Motor neuron (in vitro differentiated cells): ENCODE results near the gene ARMCX5. TPM values are rescaled to one million over a fixed set of nuclear protein-coding genes. Genes with fewer than 3 reads are reported as not detected.

Experiments
- ATAC-seq, 8 experiments: fragments of 200-7000 bp; cut with Tn5 transposase; replicated peaks in 6 of 8; 2 replicates each; pipeline ENCODE4 v1.8.0; 2021; ENCODE audit warnings: mild to moderate bottlenecking in 8 of 8, moderate library complexity in 8 of 8
- H3K27ac ChIP-seq, 2 donors: fragments of 250-450 bp; sonication (Bioruptor Pico); 2 replicates each; pipeline ENCODE4 v1.9.0; 2021; ENCODE audit warnings: antibody characterized with exemption in 2 of 2, mild to moderate bottlenecking in 2 of 2, moderate library complexity in 1 of 2
- H3K4me1 ChIP-seq, 2 donors: fragments of 250-450 bp; sonication (Bioruptor Pico); replicated peaks in 1 of 2; 2 replicates each; pipeline ENCODE4 v1.6.1; 2021; ENCODE audit warnings: antibody characterized with exemption in 2 of 2, mild to moderate bottlenecking in 2 of 2, moderate library complexity in 1 of 2
- H3K4me3 ChIP-seq, 5 donors: fragments of 250-450 bp; sonication (Bioruptor Pico); 2 replicates each; pipeline ENCODE4 v1.9.0; 2021; ENCODE audit warnings: antibody characterized with exemption in 5 of 5, mild to moderate bottlenecking in 5 of 5, moderate library complexity in 4 of 5
- WGBS, 10 experiments: fragments of 450-650 bp; shearing (Covaris generic); methylation state at CpG; one replicate each; pipeline ENCODE4 v1.0.0; 2022; 5-methylcytosine and 5-hydroxymethylcytosine counted together
- in situ Hi-C, 9 experiments: fragments of 400-800 bp; cut with MboI; loops; one replicate each; pipeline ENCODE4 v1.15.0; 2021; ENCODE audit warnings: low sequenced_read_pairs in 9 of 9, low pct_unique_long_range_greater_than_20kb in 2 of 9; ENCODE audit not compliant: unreplicated experiment in 9 of 9
- total RNA-seq, 8 experiments: library from RNA; unstranded; fragments of 300-600 nt; gene quantifications; 2 replicates each; pipeline versions ENCODE4 v1.2.3 to v1.2.4, GENCODE V29; 2022

ARMCX5 gene
- total RNA-seq, 8 experiments from 2014 or later, result 9.1 to 36.3 (median 20.7) TPM

DNA sequence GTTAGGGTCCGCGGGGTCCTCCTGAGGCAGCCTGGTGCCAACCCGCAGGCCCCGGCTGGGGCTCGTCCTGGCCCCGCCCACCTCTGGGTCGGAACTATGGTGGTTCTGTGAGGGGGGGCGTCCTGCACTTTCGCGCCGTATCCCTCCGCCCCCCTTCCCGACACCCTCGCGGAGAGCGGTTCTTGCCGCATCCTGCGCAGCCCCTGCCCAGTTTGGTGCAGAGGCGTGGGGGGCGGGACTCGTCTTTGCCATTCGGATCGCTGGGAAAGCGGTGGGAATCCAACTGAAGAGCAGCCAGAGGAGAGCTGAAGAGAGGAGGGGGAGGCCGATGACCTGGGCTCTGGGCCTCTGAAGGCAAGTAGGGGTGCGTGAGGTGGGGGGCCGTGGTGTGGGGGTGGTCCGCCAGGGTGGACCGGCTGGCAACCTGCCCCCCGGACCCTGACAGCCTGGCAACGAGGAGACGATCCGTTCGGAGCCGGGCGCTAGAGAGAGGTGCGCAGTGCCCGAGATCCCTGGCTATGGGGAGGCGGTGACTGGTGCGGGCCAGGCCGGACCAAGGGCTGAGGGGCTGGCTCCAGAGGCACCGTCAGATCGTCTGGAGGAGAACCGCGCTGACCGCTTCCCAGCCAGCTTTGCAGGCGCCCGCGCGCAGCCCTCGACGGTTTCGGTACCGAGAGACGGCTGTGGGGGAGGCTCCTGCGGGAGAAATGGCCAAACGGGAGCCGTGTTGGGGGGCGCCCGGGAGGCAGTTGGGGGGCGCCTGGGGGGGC, 52.1 kb downstream of the ARMCX5 start, which contains the start of gene GPRASP1:
Gene GPRASP1 (plus strand): TSS at position 242 of the 770 bp plus-strand sequence. CDS start 2,431 bp downstream, outside the sequence.
- H3K4me3 ChIP-seq, result peak within 1 kb of the TSS; percentile 46 to 99 (median 58)
- WGBS, 10 experiments, result no CpG with 5 or more reads among the region's 61 CpGs
- peak within 1 kb of the TSS; percentile 71 to 91 for H3K27ac ChIP-seq
- in situ Hi-C loops, result no loop called here
- H3K4me1 ChIP-seq, result no peaks in the 10 kb centered on the region
- ATAC-seq, result peak; percentile 46 to 86 (median 84)

DNA sequence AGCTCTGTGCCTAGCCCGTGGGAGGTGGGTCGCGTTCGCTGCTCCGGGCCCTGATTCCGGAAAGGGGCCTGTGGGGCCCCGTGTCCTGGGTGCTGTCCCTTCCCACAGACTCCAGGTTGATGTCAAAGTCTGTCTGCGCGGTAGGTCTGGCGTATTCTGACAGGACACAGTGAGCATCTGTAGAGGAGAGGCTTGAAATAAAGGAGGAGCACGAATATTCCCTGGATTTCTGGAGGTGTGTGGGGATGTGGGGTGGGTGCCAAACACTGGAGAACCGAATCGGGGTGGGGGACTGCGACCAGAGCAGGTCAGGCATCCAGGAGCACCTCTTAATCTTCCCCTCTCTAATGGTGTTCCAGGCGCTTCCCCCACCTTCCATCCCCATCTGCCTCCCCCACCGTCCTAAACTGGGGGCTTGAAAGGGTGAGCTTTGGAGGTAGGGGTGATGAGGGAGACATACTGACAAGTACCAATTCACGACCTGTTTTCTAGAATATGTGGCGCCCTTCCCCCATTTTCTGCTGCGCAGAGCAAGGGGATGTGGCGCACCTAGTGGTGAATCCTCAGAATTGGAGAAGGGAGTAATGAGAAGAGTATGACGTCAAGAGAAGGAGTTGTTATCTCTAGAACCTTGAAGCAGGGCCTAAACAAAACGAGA, 52.8 kb downstream of the ARMCX5 start:
- 10 to 27% methylated on average over 2 to 4 of the region's 22 CpGs; no CpG with 5 or more reads in 8 of the 10 experiments for WGBS, 10 experiments
- in situ Hi-C loops, result no loop called here
- H3K4me3 ChIP-seq, result peak overlapping the region; percentile 46 to 99 (median 58)
- H3K4me1 ChIP-seq, result no peaks in the 10 kb centered on the region
- H3K27ac ChIP-seq, result peak overlapping the region; percentile 71 to 91
- peak; percentile 13 to 70 (median 54) for ATAC-seq

Other genes starting within 250 kb of the ARMCX5 start
- not detected for gene NXF2B, start 159.5 kb upstream of the ARMCX5 start, total RNA-seq
- not detected for gene TCP11X2, start 127.7 kb upstream of the ARMCX5 start, total RNA-seq
- 100 to 1,000 TPM in 4 of 8 experiments, 10 to 100 TPM in 1, 1 to 10 TPM in 1, not detected in 2; 4.5 to 378 (median 186) TPM for gene TMSB15A, start 82.8 kb upstream of the ARMCX5 start, total RNA-seq
- 10 to 100 TPM in 5 of 8 experiments, 1 to 10 TPM in 3; 3.2 to 34.7 (median 16.4) TPM for gene GPRASP1, start 52.0 kb downstream of the ARMCX5 start, total RNA-seq
- 10 to 100 TPM in 7 of 8 experiments, 1 to 10 TPM in 1; 9.5 to 68.0 (median 52.6) TPM for gene GPRASP2, start 112.9 kb downstream of the ARMCX5 start, total RNA-seq
- gene GPRASP3, start 121.2 kb downstream of the ARMCX5 start, total RNA-seq, result 10 to 100 TPM in 1 of 8 experiments, 1 to 10 TPM in 7; 1.3 to 10.9 (median 7.7) TPM